H1 (cell line): ENCODE results near the gene PLCL1. TPM values are rescaled to one million over a fixed set of nuclear protein-coding genes. Genes with fewer than 3 reads are reported as not detected.

ENCODE experiments used
- CTCF ChIA-PET: fragments of 300-600 bp; sonication (Branson Sonifier 250); formaldehyde crosslinking; loops from one replicate; lab custom pipeline; 2021; ENCODE audit not compliant: partially characterized antibody; lab: Charles Lee
- POLR2A ChIA-PET: fragments of 300-600 bp; sonication (Branson Sonifier 250); formaldehyde crosslinking; loops from one replicate; lab custom pipeline; 2021; ENCODE audit warnings: inconsistent platforms; ENCODE audit not compliant: partially characterized antibody; lab: Charles Lee
- DNase-seq, 2 experiments: peaks; one replicate each; pipeline versions ENCODE4 v3.0.0 to v3.0.0-alpha.2; 2010 to 2022; ENCODE audit warnings: low spot score in 2 of 2, low read depth in 1 of 2, mixed read lengths in 1 of 2
- FAIRE-seq: peaks from 2 replicates; lab custom pipeline; 2011; peaks lifted over from hg19 to GRCh38; lab: Jason Lieb, UNC
- H2AFZ ChIP-seq: 2 replicates; pipeline ENCODE4 v1.8.1; 2012; ENCODE audit warnings: low read length, inconsistent platforms
- H2AK5ac ChIP-seq: 2 replicates; pipeline ENCODE4 v1.6.1; 2013; ENCODE audit warnings: low read depth, low read length
- H2BK120ac ChIP-seq: replicated peaks from 2 replicates; pipeline ENCODE3; 2013; ENCODE audit warnings: low read depth, low read length, inconsistent platforms
- H2BK12ac ChIP-seq: 2 replicates; pipeline ENCODE4 v1.6.1; 2013; ENCODE audit warnings: low read depth, low read length
- H2BK15ac ChIP-seq: 2 replicates; pipeline ENCODE4 v1.6.1; 2013; ENCODE audit warnings: low read length
- H2BK20ac ChIP-seq: 2 replicates; pipeline ENCODE4 v1.6.1; 2013; ENCODE audit warnings: low read length
- H2BK5ac ChIP-seq: 2 replicates; pipeline ENCODE4 v1.6.1; 2013; ENCODE audit warnings: low read depth, low read length
- H3K14ac ChIP-seq: 2 replicates; pipeline ENCODE4 v1.6.1; 2013; ENCODE audit warnings: inconsistent platforms; ENCODE audit not compliant: insufficient read length
- H3K18ac ChIP-seq: 2 replicates; pipeline ENCODE4 v1.6.1; 2013; ENCODE audit warnings: low read length; ENCODE audit errors: extremely low read depth
- H3K23ac ChIP-seq: 2 replicates; pipeline ENCODE4 v1.6.1; 2013; ENCODE audit warnings: inconsistent platforms; ENCODE audit not compliant: insufficient read length
- H3K23me2 ChIP-seq: 2 replicates; pipeline ENCODE4 v1.6.1; 2013; ENCODE audit warnings: low read depth, low read length
- H3K27ac ChIP-seq: 2 replicates; pipeline ENCODE4 v1.6.1; 2011; ENCODE audit warnings: low read depth, low read length, inconsistent platforms
- H3K27me3 ChIP-seq, 4 experiments: replicated peaks in 1 of 4; 1 replicate in 1 of 4; 2 replicates in 3 of 4; pipeline versions ENCODE4 v1.6.1 to v1.8.1; 2011 to 2013; ENCODE audit warnings: low read length in 3 of 4, mild to moderate bottlenecking in 3 of 4, inconsistent platforms in 2 of 4, mixed read lengths in 2 of 4, moderate library complexity in 1 of 4; ENCODE audit not compliant: control insufficient read depth in 3 of 4, insufficient read depth in 3 of 4; ENCODE audit errors: extremely low read depth in 1 of 4
- H3K36me3 ChIP-seq, 4 experiments: 2 replicates each; pipeline versions ENCODE4 v1.6.1 to v1.8.1; 2011 to 2013; ENCODE audit warnings: mild to moderate bottlenecking in 4 of 4, low read length in 3 of 4, moderate library complexity in 2 of 4, control low read depth in 1 of 4, inconsistent platforms in 1 of 4; ENCODE audit not compliant: insufficient read depth in 4 of 4, control insufficient read depth in 2 of 4
- H3K4ac ChIP-seq: replicated peaks from 2 replicates; pipeline ENCODE3; 2013; ENCODE audit warnings: low read length, low read depth, mixed read lengths, inconsistent platforms; ENCODE audit not compliant: insufficient read length
- H3K4me1 ChIP-seq, 4 experiments: replicated peaks in 1 of 4; 1 replicate in 1 of 4; 2 replicates in 3 of 4; pipeline versions ENCODE4 v1.6.1 to v1.8.1; 2011 to 2013; ENCODE audit warnings: low read length in 3 of 4, inconsistent platforms in 2 of 4, mixed read lengths in 1 of 4; ENCODE audit not compliant: insufficient read depth in 4 of 4, control insufficient read depth in 3 of 4
- H3K4me2 ChIP-seq, 2 experiments: 2 replicates each; pipeline versions ENCODE4 v1.6.1 to v1.8.1; 2011 to 2013; ENCODE audit warnings: low read depth in 2 of 2, low read length in 2 of 2, control low read depth in 1 of 2, inconsistent platforms in 1 of 2, mild to moderate bottlenecking in 1 of 2; ENCODE audit not compliant: insufficient read depth in 1 of 2
- H3K4me3 ChIP-seq, 4 experiments: fragments of 200-600, 300-600 bp in 1 of 4; sonication (generic), shearing (Covaris generic), sonication (Bioruptor Twin) in 1 of 4; 2 replicates each; pipeline versions ENCODE4 v1.5.1 to v1.8.1; 2011 to 2016; ENCODE audit warnings: low read length in 4 of 4, low read depth in 3 of 4, control low read depth in 2 of 4, inconsistent platforms in 2 of 4, mild to moderate bottlenecking in 2 of 4, mixed read lengths in 1 of 4, moderate library complexity in 1 of 4; ENCODE audit not compliant: insufficient read depth in 2 of 4; ENCODE audit errors: extremely low read depth in 1 of 4
- H3K56ac ChIP-seq: replicated peaks from 2 replicates; pipeline ENCODE3; 2013; ENCODE audit warnings: low read depth, mild to moderate bottlenecking, mixed read lengths, low read length, inconsistent platforms; ENCODE audit not compliant: insufficient read length
- H3K79me1 ChIP-seq: 2 replicates; pipeline ENCODE4 v1.6.1; 2013; ENCODE audit warnings: low read depth, low read length, control low read depth
- H3K79me2 ChIP-seq, 2 experiments: 2 replicates each; pipeline versions ENCODE4 v1.6.1 to v1.8.1; 2012 to 2013; ENCODE audit warnings: low read length in 2 of 2, mild to moderate bottlenecking in 2 of 2, inconsistent platforms in 1 of 2; ENCODE audit not compliant: insufficient read depth in 2 of 2, control insufficient read depth in 1 of 2
- H3K9ac ChIP-seq, 4 experiments: replicated peaks in 1 of 4; 1 replicate in 1 of 4; 2 replicates in 3 of 4; pipeline versions ENCODE4 v1.6.1 to v1.8.1; 2011 to 2013; ENCODE audit warnings: low read depth in 3 of 4, low read length in 3 of 4, control low read depth in 2 of 4, mild to moderate bottlenecking in 2 of 4, moderate library complexity in 2 of 4, inconsistent platforms in 1 of 4; ENCODE audit errors: extremely low read depth in 1 of 4
- H3K9me3 ChIP-seq, 2 experiments: 2 replicates each; pipeline versions ENCODE4 v1.6.1 to v1.8.1; 2012 to 2013; ENCODE audit warnings: mild to moderate bottlenecking in 2 of 2, moderate library complexity in 2 of 2, control low read depth in 1 of 2, inconsistent platforms in 1 of 2, low read depth in 1 of 2, low read length in 1 of 2, mixed read lengths in 1 of 2; ENCODE audit not compliant: insufficient read depth in 2 of 2
- H4K20me1 ChIP-seq, 2 experiments: replicated peaks in 1 of 2; 2 replicates each; pipeline versions ENCODE3 to v1.8.1; 2011 to 2013; ENCODE audit warnings: inconsistent platforms in 2 of 2, low read length in 2 of 2, mild to moderate bottlenecking in 1 of 2; ENCODE audit not compliant: insufficient read depth in 2 of 2, control insufficient read depth in 1 of 2
- H4K5ac ChIP-seq: 2 replicates; pipeline ENCODE4 v1.6.1; 2013; ENCODE audit warnings: low read length, low read depth, mixed read lengths, inconsistent platforms; ENCODE audit not compliant: insufficient read length
- H4K8ac ChIP-seq: 2 replicates; pipeline ENCODE4 v1.8.0; 2013; ENCODE audit warnings: mild to moderate bottlenecking, moderate library complexity, low read length, inconsistent platforms; ENCODE audit not compliant: insufficient read depth; ENCODE audit errors: extremely low read depth
- H4K91ac ChIP-seq: replicated peaks from 2 replicates; pipeline ENCODE3; 2013; ENCODE audit warnings: low read length, mixed read lengths, inconsistent platforms; ENCODE audit not compliant: insufficient read length
- ASH2L ChIP-seq: fragments of 200-600, 300-600 bp; sonication (generic); IDR thresholded peaks from one replicate; pipeline ENCODE4 v1.7.1; 2017; ENCODE audit warnings: low read length
- BACH1 ChIP-seq: IDR thresholded peaks from 2 replicates; pipeline ENCODE4 v1.6.1; 2012; ENCODE audit warnings: low read length, improper control_type of control experiment
- CBX8 ChIP-seq: fragments of 300-800, 300-1000 bp; sonication (generic); IDR thresholded peaks from 2 replicates; pipeline ENCODE4 v1.7.1; 2016; ENCODE audit warnings: low read depth, low read length, borderline replicate concordance
- EGR1 ChIP-seq: IDR thresholded peaks from 2 replicates; pipeline ENCODE4 v1.6.1; 2011; ENCODE audit warnings: low read depth, low read length, borderline replicate concordance
- FOSL1 ChIP-seq: IDR thresholded peaks from 2 replicates; pipeline ENCODE4 v1.6.1; 2011; ENCODE audit warnings: mild to moderate bottlenecking, low read depth, low read length, moderate library complexity; ENCODE audit not compliant: insufficient read depth
- HDAC2 ChIP-seq, 2 experiments: fragments of 300-600 bp in 1 of 2; sonication (generic) in 1 of 2; IDR thresholded peaks; 2 replicates each; pipeline ENCODE4 v1.6.1; 2011 to 2012; ENCODE audit warnings: low read depth in 2 of 2, low read length in 2 of 2, mild to moderate bottlenecking in 2 of 2, moderate library complexity in 2 of 2, borderline replicate concordance in 1 of 2, inconsistent platforms in 1 of 2
- HDAC6 ChIP-seq: IDR thresholded peaks from one replicate; pipeline ENCODE4 v1.7.1; 2012; ENCODE audit warnings: low read depth, mild to moderate bottlenecking, inconsistent platforms, low read length, moderate library complexity
- MAFK ChIP-seq: IDR thresholded peaks from 2 replicates; pipeline ENCODE4 v1.6.1; 2012; ENCODE audit warnings: low read depth, mild to moderate bottlenecking, improper control_type of control experiment, low read length
- NANOG ChIP-seq: IDR thresholded peaks from 2 replicates; pipeline ENCODE4 v1.6.1; 2011; ENCODE audit warnings: low read length, low read depth, mild to moderate bottlenecking, inconsistent platforms; ENCODE audit not compliant: insufficient read depth, poor library complexity, severe bottlenecking
- POU5F1 ChIP-seq: IDR thresholded peaks from 2 replicates; pipeline ENCODE4 v1.6.1; 2011; ENCODE audit warnings: low read depth, mild to moderate bottlenecking, low read length, moderate library complexity
- RBBP5 ChIP-seq: IDR thresholded peaks from 2 replicates; pipeline ENCODE4 v1.7.1; 2012; ENCODE audit warnings: low read depth, mild to moderate bottlenecking, inconsistent platforms, low read length, moderate library complexity, borderline replicate concordance
- SIRT6 ChIP-seq: IDR thresholded peaks from one replicate; pipeline ENCODE4 v1.7.1; 2012; ENCODE audit warnings: low read length, inconsistent platforms
- SP1 ChIP-seq: IDR thresholded peaks from 2 replicates; pipeline ENCODE4 v1.6.1; 2011; ENCODE audit warnings: low read depth, low read length
- SP2 ChIP-seq: IDR thresholded peaks from 2 replicates; pipeline ENCODE4 v1.6.1; 2012; ENCODE audit warnings: mild to moderate bottlenecking, low read length, inconsistent platforms
- SP4 ChIP-seq: IDR thresholded peaks from 2 replicates; pipeline ENCODE4 v1.6.1; 2012; ENCODE audit warnings: low read length, inconsistent platforms
- TAF7 ChIP-seq: optimal IDR thresholded peaks from 2 replicates; pipeline ENCODE3; 2011; ENCODE audit warnings: low read depth, mild to moderate bottlenecking, inconsistent platforms, low read length, moderate library complexity, borderline replicate concordance
- whole genome bisulfite sequencing, 2 experiments: shearing (Covaris generic) in 1 of 2; methylation state at CpG; one replicate each; pipeline versions ENCODE4 v1.1.6 to v1.1.7; 2013 to 2015; ENCODE audit warnings: low lambda C conversion rate in 2 of 2, mixed read lengths in 2 of 2, inconsistent platforms in 1 of 2, low coverage in 1 of 2, missing lambda C conversion rate in 1 of 2; ENCODE audit not compliant: insufficient replicate concordance in 2 of 2, insufficient coverage in 1 of 2, insufficient read length in 1 of 2; ENCODE audit errors: extremely low coverage in 1 of 2, missing lambda C conversion rate in 1 of 2; 5-methylcytosine and 5-hydroxymethylcytosine counted together
- polyA plus RNA-seq, 7 experiments: library from polyadenylated mRNA; depleted of rRNA in 3 of 7; stranded (reverse) in 5 of 7; unstranded in 2 of 7; fragments of >200 nt in 5 of 7; fragments of 200-250 nt in 2 of 7; gene quantifications; 1 replicate in 5 of 7; 2 replicates in 1 of 7; 4 replicates in 1 of 7; pipeline versions ENCODE4 v1.2.1 to v1.2.3, GENCODE V29; 2011 to 2013; ENCODE audit warnings: missing spikeins in 2 of 7, mixed read lengths in 2 of 7
- total RNA-seq: library from RNA; stranded (reverse); fragmentation: NEBNext Ultra II Directional; extraction: Animal tissue kit (Norgen Biotek cat#: 25700); gene quantifications from 2 replicates; pipeline ENCODE4 v1.2.1, GENCODE V29; 2021

The PLCL1 gene
- total and polyA plus RNA-seq, 2 of the 8 experiments (the other 6 are each of a cell fraction or from before 2014, with no cell fraction given), result not detected

DNA sequence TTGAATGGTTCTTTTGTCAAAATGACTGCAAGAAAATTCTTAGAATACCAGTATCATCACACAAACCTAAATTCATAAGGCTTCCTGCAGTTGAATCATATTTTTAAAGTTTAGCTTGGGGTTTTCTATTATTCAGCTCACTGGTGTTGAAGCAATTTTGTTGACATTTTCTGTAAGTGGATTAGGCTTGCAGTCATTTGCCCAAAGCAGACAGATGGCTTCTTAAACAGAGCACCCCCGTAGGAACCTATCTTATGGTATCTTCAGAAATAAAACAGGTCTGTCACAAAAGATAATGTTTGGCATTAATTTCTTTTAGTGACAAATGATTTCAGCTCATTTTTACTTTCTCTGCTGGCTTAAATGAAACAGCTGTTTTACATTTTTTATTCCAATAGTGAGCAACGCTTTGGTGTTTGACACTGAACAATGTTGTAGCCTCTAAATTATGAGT, 331.1 kb downstream of the PLCL1 start:
- Histone ChIP-seq H3K18ac (no peak overlapping the region), H3K36me3 (no peaks in the 10 kb centered on the region), H3K23me2 (no peaks in the 10 kb centered on the region), H3K79me2 (no peaks in the 10 kb centered on the region), H2BK120ac (no peak overlapping the region), H2AFZ (no peak overlapping the region), H2BK12ac (no peak overlapping the region), H3K27me3 (no peaks in the 10 kb centered on the region), H2BK15ac (no peak overlapping the region), H2BK20ac (no peak overlapping the region), H4K8ac (no peak overlapping the region), H3K4me3 (no peak overlapping the region), H3K27ac (no peak overlapping the region), H3K4me2 (no peak overlapping the region), H3K4ac (no peak overlapping the region), H3K14ac (no peak overlapping the region), H4K5ac (no peak overlapping the region), H2BK5ac (no peak overlapping the region), H3K56ac (no peak overlapping the region), H4K20me1 (no peaks in the 10 kb centered on the region), H3K23ac (no peak overlapping the region), H2AK5ac (no peak overlapping the region), H3K79me1 (no peaks in the 10 kb centered on the region), H3K9ac (no peak overlapping the region), H3K4me1 (no peaks in the 10 kb centered on the region), H3K9me3 (no peaks in the 10 kb centered on the region), H4K91ac (no peak overlapping the region)
- ChIA-PET CTCF (interaction anchor here (2.0 to 2.2 kb wide), 3 partner anchors 9 to 13 kb away, joined by 5 to 6 read pairs (median 6); no protein-coding TSS in a partner anchor), POLR2A (no interaction called here)
- DNase-seq (no peak), FAIRE-seq (no peak)
- WGBS, 2 experiments, result 91% methylated on average over 2 of the region's 2 CpGs; no CpG with 5 or more reads in 1 of the 2 experiments
- TF ChIP-seq SP4 (no peak), RBBP5 (no peak), NANOG (no peak), SP2 (no peak), HDAC2 (IDR thresholded peaks at IDR 0.05; ENCODE audit: borderline replicate concordance in 1 of 2, low read depth in 2 of 2, low read length in 2 of 2) (no peak), HDAC6 (no peak), FOSL1 (no peak), ASH2L (no peak), SIRT6 (no peak), CBX8 (no peak), MAFK (no peak), POU5F1 (no peak), TAF7 (no peak), BACH1 (no peak), SP1 (no peak), EGR1 (no peak)
